OCI-LY7 (cell line): Measurements from ENCODE around the gene TCFL5.

Experiments used
- CTCF ChIP-seq: fragments of 200-600 bp; sonication (generic); conservative IDR thresholded peaks from 2 replicates; pipeline ENCODE4 v1.5.1; 2014; ENCODE audit warnings: mild to moderate bottlenecking, antibody characterized with exemption, low read length, moderate library complexity, mixed read lengths
- EZH2phosphoT487 ChIP-seq: fragments of 200-600 bp; sonication (generic); IDR thresholded peaks from 2 replicates; pipeline ENCODE4 v1.6.1; 2018; ENCODE audit warnings: low read depth, borderline replicate concordance, mild to moderate bottlenecking, mixed run types, antibody characterized with exemption, low read length, moderate library complexity, mixed read lengths

DNA sequence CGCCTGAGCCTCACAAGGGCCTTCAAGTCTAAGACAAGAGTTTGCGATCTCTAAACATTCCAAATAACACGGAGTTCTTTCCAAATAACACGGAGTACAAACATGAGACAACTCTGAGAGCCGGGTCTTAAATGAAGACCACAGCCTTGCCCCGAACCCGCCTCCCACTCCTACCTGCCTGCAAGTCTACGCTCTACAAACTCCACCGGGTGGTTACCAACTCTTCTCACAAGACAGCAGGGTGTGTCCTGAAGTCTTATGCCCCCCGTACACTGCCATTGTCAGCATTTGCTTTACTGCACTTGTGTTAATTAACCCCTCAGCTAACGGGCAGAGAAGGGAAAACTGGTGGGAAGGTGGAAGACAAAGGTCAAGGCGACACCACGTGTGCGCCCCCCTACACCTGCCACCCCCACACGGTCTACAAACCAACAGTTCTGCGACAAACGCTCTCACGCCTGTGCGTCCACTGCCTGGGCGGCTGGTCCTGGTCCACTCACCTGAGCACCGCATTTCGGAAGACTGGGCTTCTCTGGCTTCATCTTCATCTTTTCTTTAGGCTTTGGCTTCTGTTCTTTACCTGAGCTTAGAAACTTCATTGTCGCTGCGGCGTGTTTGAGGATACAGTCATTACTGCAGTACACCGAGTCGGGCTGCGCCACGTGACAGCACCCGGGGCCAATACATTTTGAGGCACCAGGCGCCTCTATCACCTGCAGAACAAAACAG, 45.2 kb upstream of the TCFL5 start:
- TF ChIP-seq CTCF (no peak), EZH2phosphoT487 (no peak)
